ENCODE data around the gene DOCK1. TPM values are rescaled to one million over a fixed set of nuclear protein-coding genes. Genes with fewer than 3 reads are reported as not detected.
A peak's percentile ranks its signal among the peaks of the same experiment; 100 is the strongest.

The DOCK1 gene
- total RNA-seq, 4 donors from 2014 or later = 4.3 to 6.0 (median 4.8) TPM

DNA sequence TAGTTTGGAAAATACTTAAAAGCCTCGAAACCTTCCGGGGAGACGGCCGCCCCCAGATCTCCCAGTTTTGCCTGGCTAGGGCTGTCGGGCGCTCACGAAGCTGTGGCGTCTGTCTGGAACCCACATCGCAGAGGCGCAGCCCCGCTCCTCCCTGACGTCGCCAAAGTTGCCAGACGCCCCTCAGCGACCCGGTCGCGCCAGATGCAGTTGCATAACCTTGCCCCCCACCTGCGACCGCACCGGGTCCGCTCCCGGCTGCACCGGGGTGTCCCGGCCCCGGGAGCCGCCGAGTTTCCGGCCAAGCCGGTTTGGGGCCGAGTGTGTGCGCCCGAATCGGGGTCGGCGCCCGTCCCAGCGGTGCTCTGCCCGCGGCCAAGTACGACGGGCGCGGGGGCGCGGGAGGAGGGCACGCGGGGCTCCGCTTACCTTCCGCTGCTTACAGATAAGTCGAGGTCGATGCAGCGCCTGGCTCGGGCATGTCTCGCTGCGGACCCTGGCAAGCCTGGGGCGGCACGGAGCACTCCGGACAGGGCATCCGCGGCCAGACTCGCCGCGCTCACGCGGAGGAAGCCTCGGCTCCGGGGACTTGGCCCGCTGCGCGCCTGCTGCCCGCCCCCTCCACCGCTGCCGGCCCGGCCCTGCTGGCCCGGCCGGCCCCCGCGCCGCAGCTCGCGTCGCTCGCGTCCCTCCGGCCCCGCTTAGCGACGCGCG lies 290.5 kb downstream of the DOCK1 start:
- Histone ChIP-seq H3K27ac (no peak overlapping the region), H3K27me3 (peaks cover 0 to 8% (median 0%) of the 10 kb centered on the region in 3 donors), H3K4me3 (peak overlapping the region; percentile 2 to 46 (median 40)), H3K9me3 (no peaks in the 10 kb centered on the region), H3K36me3 (no peaks in the 10 kb centered on the region), H3K4me1 (no peaks in the 10 kb centered on the region)
- no peak for TF ChIP-seq POLR2A (IDR thresholded peaks at IDR 0.05)
- TF ChIP-seq, protein P1, sequence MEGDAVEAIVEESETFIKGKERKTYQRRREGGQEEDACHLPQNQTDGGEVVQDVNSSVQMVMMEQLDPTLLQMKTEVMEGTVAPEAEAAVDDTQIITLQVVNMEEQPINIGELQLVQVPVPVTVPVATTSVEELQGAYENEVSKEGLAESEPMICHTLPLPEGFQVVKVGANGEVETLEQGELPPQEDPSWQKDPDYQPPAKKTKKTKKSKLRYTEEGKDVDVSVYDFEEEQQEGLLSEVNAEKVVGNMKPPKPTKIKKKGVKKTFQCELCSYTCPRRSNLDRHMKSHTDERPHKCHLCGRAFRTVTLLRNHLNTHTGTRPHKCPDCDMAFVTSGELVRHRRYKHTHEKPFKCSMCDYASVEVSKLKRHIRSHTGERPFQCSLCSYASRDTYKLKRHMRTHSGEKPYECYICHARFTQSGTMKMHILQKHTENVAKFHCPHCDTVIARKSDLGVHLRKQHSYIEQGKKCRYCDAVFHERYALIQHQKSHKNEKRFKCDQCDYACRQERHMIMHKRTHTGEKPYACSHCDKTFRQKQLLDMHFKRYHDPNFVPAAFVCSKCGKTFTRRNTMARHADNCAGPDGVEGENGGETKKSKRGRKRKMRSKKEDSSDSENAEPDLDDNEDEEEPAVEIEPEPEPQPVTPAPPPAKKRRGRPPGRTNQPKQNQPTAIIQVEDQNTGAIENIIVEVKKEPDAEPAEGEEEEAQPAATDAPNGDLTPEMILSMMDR (IDR thresholded peaks at IDR 0.05 in 4 of 5, conservative IDR thresholded peaks at IDR 0.05 in 1 of 5) = no peak
- DNase-seq (no peak), ATAC-seq (no peak)
- intact Hi-C loops (cut with DNase I; ENCODE audit: low total_unique reads) = no loop called here
- in situ Hi-C loops (cut with MboI; ENCODE audit: low sequenced_read_pairs in 4 of 4) = no loop called here

DNA sequence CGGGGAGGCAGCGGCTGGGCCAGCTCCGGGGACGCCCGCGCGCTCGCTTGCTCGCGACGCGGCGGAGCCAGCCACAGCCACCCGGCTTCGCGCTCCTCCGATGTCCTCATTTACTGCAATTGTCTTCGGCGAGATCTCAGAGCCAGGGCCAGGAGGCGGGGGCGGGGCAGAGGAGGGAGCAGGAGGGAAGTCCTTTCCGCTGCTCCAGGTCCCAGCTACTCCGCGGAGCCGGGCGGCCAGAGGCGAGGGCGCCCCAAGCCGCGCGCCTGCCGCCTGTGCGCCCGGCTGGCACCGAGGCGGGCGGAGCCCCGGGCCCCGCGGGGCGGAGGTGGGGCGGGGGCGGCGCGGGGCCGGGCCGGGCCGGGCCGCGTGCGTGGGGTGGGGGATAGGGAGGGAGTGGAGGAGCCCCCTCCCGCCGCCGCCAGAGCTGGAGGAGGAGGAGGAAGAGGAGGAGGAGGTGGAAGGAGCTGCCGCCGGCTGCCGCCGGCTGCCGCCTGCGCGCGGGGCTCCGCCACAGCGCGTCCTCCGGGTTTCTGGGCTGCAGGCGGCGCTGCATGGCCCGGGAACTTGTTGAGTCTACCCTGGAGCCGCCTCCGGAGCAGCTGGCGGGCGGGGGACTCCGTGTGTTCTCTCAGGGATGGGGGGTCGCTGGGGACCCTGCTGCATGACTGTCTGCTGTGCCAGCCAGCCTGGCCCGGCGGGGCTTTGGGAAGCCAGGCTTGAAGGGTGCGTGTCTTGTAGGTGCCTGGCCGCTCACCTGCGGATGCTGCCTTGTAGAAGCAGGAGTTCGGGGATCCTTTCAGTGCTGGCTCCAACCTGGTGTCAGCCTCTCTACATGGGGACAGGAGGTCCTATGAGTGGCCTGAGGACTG lies 291.3 kb downstream of the DOCK1 start, which contains the start of gene INSYN2A:
Gene INSYN2A (minus strand): TSS at position 310 of the 872 bp plus-strand sequence. CDS start 20,196 bp downstream, outside the sequence.
- no peaks in the 10 kb centered on the region for H3K36me3 ChIP-seq
- H3K4me3 ChIP-seq = peak within 1 kb of the TSS; percentile 2 to 46 (median 40)
- H3K4me1 ChIP-seq = no peaks in the 10 kb centered on the region
- ATAC-seq (peak in 1 of 2 donors; percentile 30), DNase-seq (no peak)
- no peak for TF ChIP-seq POLR2A (IDR thresholded peaks at IDR 0.05)
- TF ChIP-seq, protein P1 (IDR thresholded peaks at IDR 0.05 in 4 of 5, conservative IDR thresholded peaks at IDR 0.05 in 1 of 5) = no peak
- H3K9me3 ChIP-seq = no peaks in the 10 kb centered on the region
- H3K27ac ChIP-seq = no peak within 1 kb of the TSS
- in situ Hi-C loops (cut with MboI; ENCODE audit: low sequenced_read_pairs in 4 of 4) = no loop called here
- H3K27me3 ChIP-seq = peaks cover 0 to 8% (median 0%) of the 10 kb centered on the region in 3 donors
- intact Hi-C loops (cut with DNase I; ENCODE audit: low total_unique reads) = no loop called here

DNA sequence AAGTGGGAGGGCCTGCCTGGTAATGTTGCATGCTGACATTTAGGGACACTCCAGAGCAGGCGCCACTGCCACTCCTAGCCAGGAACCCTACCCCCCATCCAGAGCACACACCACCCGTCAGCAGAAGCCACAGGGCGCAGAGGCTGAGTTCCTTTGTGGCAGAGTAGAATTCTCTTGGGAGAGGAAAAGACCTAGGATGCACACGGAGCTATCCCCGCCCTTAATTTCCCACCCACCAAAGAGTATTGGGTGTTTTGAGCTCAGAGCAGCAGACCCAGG lies 291.9 kb downstream of the DOCK1 start:
- intact Hi-C loops (cut with DNase I; ENCODE audit: low total_unique reads) = no loop called here
- no peak for TF ChIP-seq POLR2A (IDR thresholded peaks at IDR 0.05)
- TF ChIP-seq, protein P1 (IDR thresholded peaks at IDR 0.05 in 4 of 5, conservative IDR thresholded peaks at IDR 0.05 in 1 of 5) = no peak
- H3K4me3 ChIP-seq = no peak overlapping the region

DNA sequence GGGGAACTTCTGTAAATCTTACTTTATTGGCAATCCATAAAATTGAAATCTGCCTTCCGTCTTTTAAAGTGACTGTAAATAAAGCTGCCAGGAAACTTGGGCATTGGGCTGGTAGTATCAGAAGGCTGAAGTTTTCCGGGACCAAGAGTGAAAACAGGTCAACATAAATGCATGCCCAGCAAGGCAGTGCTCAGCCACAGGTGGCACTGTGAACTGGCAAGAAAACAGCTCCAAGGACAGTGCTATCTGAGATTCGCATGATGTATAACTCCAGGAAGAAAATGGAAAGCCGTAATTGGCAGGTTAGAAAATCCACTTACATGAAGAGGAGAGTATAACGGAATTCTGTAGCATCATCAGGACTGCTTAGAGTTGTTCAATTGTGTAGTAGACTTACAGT lies 293.1 kb downstream of the DOCK1 start:
- DNase-seq (no peak), ATAC-seq (no peak)
- in situ Hi-C loops (cut with MboI; ENCODE audit: low sequenced_read_pairs in 4 of 4) = no loop called here
- Histone ChIP-seq H3K27me3 (peaks cover 0 to 8% (median 0%) of the 10 kb centered on the region in 3 donors), H3K9me3 (no peaks in the 10 kb centered on the region), H3K4me3 (no peak overlapping the region), H3K27ac (no peak overlapping the region), H3K4me1 (no peaks in the 10 kb centered on the region), H3K36me3 (no peaks in the 10 kb centered on the region)
- TF ChIP-seq POLR2A (IDR thresholded peaks at IDR 0.05) = no peak
- TF ChIP-seq, protein P1 (IDR thresholded peaks at IDR 0.05 in 4 of 5, conservative IDR thresholded peaks at IDR 0.05 in 1 of 5) = no peak
- intact Hi-C loops (cut with DNase I; ENCODE audit: low total_unique reads) = no loop called here

More for the DNA sequence above, 291.9 kb downstream of the DOCK1 start:
- Histone ChIP-seq H3K27ac (no peak overlapping the region), H3K36me3 (no peaks in the 10 kb centered on the region), H3K27me3 (peaks cover 0 to 8% (median 0%) of the 10 kb centered on the region in 3 donors), H3K9me3 (no peaks in the 10 kb centered on the region), H3K4me1 (no peaks in the 10 kb centered on the region)
- ATAC-seq (no peak), DNase-seq (no peak)
- in situ Hi-C loops (cut with MboI; ENCODE audit: low sequenced_read_pairs in 4 of 4) = no loop called here

Data from gastrocnemius medialis (tissue), 4 donors.